ENCODE results near the gene RNF41.
"Not testable (repeated sequence)": the region's sequence is repeated elsewhere in the genome, so short reads cannot be mapped to it uniquely, and the experiment has no call there.

RNF41 gene

GRCh38 chr12:56221757-56222530 is at the start of gene RNF41:
RNF41 (minus strand) TSS chr12:56221922; CDS start chr12:56214047, 7,875 bp downstream.
- DNase-seq, result peak; percentile 97

GRCh38 chr12:56271031-56271430 is 49.3 kb upstream of the RNF41 start:
- no peak for DNase-seq

- DNase-seq, result no peak
Observed at GRCh38 chr12:56267443-56268071, 45.8 kb upstream of the RNF41 start.

- peak; percentile 93 for DNase-seq
Observed at GRCh38 chr12:56266693-56267442, 45.1 kb upstream of the RNF41 start, which contains the start of gene COQ10A. COQ10A (plus strand) TSS chr12:56266942; CDS start chr12:56267119, 177 bp downstream.

- DNase-seq, result not testable (repeated sequence)
Observed at GRCh38 chr12:56266068-56266692, 44.5 kb upstream of the RNF41 start.

- not testable (repeated sequence) for DNase-seq
Observed at GRCh38 chr12:56262955-56263354, 41.2 kb upstream of the RNF41 start.

- no peak for DNase-seq
Observed at GRCh38 chr12:56261503-56262232, 39.9 kb upstream of the RNF41 start.

- DNase-seq, result no peak
Observed at GRCh38 chr12:56260921-56261320, 39.2 kb upstream of the RNF41 start.

- no peak for DNase-seq
Observed at GRCh38 chr12:56260380-56260779, 38.7 kb upstream of the RNF41 start.

GRCh38 chr12:56258820-56259183 is 37.1 kb upstream of the RNF41 start:
- DNase-seq, result no peak

GRCh38 chr12:56258068-56258819 is 36.5 kb upstream of the RNF41 start, which contains the start of gene ANKRD52:
ANKRD52 (minus strand) TSS chr12:56258384; CDS start chr12:56258269, 115 bp downstream.
- peak; percentile 76 for DNase-seq

- no peak for DNase-seq
Observed at GRCh38 chr12:56257491-56258067, 35.9 kb upstream of the RNF41 start.

- DNase-seq, result no peak
Observed at GRCh38 chr12:56257071-56257470, 35.3 kb upstream of the RNF41 start.

GRCh38 chr12:56256326-56256960 is 34.7 kb upstream of the RNF41 start:
- DNase-seq, result no peak

GRCh38 chr12:56255671-56256070 is 33.9 kb upstream of the RNF41 start:
- DNase-seq, result no peak

- DNase-seq, result no peak
Observed at GRCh38 chr12:56253091-56253490, 31.4 kb upstream of the RNF41 start.

GRCh38 chr12:56252649-56253048 is 30.9 kb upstream of the RNF41 start:
- no peak for DNase-seq

- no peak for DNase-seq
Observed at GRCh38 chr12:56248711-56249110, 27.0 kb upstream of the RNF41 start.

GRCh38 chr12:56247923-56248322 is 26.2 kb upstream of the RNF41 start:
- no peak for DNase-seq

GRCh38 chr12:56244494-56244893 is 22.8 kb upstream of the RNF41 start:
- no peak for DNase-seq

- no peak for DNase-seq
Observed at GRCh38 chr12:56243731-56244181, 22.0 kb upstream of the RNF41 start.
